Glomerular visceral epithelial cell (primary cell): ENCODE results near the gene ABCC1.
"Not testable (repeated sequence)": the region's sequence is repeated elsewhere in the genome, so short reads cannot be mapped to it uniquely, and the experiment has no call there.

Experiments used
- DNase-seq: peaks from one replicate; pipeline ENCODE4 v3.0.0-alpha.2; 2016; ENCODE audit errors: extremely low spot score

The ABCC1 gene

DNA sequence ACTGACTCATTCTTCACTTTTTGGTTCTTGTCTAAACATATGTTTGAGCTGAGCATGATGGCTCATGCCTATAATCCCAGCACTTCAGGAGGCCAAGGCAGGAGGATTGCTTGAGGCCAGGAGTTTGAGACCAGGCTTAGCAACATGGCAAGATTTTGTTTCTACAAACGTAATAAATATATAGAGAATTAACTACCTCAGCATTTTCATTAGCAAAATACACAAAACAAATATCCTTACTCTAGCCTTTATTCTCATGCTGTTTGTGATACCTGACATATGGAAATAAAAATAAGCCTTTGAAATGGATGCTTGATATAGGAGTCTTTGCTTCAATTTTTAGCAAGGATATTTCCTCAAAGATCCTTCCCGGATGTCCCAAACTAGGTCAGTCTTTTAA, 132.8 kb downstream of the ABCC1 start:
- DNase-seq: no peak

GRCh38 chr16:16083421-16084156, 134.2 kb downstream of the ABCC1 start:
- peak; percentile 33 for DNase-seq

- no peak for DNase-seq
Measured at GRCh38 chr16:16084874-16085273, 135.5 kb downstream of the ABCC1 start.

GRCh38 chr16:16086653-16087446, 137.4 kb downstream of the ABCC1 start:
- DNase-seq: no peak

- DNase-seq: no peak
Measured at GRCh38 chr16:16090238-16090637, 140.8 kb downstream of the ABCC1 start.

DNA sequence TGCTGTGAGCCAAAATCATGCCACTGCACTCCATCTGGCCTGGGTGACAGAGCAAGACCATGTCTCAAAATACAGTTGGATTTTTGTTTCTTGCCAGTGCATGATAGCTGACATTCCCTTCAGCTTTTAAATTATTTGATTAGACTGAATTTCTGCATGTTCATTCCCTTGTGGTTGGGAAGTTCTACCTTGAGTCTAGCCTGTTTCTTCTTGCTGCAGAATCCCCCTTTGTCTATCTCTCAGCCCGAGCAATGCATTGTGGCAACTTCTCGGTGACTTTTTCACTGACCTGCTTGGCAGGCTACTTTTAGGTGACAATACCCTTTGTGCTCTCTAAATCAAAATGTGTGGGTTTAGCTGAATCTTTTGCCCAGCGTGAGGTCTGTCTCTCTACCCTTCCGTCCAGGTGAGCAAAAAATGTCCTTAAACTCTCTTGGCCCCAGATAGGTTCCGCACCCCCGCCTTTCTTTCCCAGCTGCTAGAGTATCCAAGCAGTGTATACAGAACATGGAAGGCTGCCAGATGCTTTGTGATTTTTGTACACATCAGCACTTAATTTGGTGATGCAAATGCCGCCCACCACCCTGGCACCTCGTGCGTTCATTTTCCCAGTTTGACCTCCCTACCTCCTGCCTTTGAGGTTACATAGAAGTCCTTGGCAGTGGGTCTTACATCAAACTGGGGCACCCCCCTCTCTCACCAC, 143.7 kb downstream of the ABCC1 start:
- DNase-seq: no peak

DNA sequence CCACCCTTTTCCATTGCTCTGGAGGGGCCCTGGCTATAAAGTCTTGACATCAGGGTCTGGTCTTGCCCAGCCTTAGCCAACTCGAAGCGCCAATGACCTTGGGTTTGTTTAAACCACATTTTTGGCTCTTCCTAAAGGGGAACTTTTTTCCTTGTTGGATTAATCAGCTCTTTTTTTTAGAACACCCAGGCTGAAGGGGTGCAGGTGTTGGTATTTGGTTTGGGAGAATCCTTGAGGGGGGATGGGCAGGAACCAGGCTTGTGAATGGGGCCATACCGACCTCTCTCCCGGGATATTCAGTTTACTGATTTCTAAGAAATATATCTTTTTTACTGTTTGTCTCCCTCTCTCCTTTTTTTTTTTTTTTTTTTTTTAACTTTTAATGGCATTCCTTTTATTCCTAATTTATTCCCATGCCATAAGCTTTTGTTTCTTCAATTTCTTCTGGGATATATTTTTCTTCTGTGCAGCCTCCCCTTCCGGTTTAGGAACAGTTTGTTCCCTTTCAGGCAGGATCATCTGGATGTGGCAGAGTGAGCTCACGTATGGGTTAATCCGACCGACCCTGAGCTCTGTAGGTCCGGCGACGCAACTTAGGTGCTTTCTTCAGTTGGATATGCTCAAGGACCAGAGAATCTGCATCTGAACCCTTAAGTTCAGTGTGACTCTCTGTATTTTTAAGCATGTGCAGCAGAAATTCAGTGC, 144.4 kb downstream of the ABCC1 start:
- DNase-seq: no peak

DNA sequence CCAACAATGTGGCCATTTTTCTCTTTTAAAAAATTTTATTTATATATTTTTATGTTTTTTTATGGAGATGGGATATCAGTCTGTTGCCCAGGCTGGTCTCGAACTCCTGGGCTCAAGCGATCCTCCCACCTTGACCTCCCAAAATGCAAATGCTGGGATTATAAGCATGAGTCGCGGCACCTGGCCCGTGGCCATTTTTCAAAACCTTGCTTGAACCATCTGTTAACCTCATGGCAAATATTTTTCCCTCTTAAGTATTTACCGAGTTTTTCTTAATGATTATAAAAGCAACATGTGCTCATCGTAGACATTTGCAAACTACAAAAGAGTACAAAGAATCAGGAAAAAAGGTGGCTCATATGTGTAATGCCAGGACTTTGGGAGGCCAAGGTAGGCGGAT, 146.2 kb downstream of the ABCC1 start:
- DNase-seq: no peak

DNA sequence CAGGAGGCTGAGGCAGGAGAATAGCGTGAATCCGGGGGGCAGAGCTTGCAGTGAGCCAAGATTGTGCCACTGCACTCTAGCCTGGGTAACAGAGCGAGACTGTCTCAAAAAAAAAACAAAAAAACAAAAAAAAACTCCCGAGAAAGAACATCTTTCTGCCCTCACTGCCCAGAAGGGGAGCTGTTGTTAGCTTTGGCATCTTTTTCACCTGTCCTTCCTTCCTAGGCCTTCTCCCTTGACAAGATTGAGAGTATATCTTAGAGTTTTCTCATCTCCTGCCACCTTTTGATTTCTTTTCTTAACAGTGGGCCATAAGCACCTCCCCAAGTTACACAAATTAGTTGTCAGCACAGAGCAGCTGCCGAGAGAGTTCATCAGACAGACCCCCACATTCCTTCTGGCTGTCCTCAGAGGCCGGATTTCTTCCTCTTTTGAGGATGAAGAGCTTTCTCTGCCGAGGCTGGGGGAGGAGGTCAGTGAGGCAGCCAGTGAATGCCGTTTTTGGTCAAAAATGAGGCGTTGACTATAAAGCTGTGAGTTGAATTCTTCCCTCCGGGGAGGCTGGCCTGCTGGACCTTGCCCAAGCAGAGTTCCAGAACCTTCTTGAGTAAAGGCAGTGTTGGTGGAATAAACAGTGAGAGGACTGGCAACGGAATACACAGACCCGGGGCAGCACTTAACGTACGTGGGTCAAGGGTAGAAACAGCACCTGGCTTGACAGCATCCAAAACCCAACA, 146.9 kb downstream of the ABCC1 start:
- DNase-seq: no peak

DNA sequence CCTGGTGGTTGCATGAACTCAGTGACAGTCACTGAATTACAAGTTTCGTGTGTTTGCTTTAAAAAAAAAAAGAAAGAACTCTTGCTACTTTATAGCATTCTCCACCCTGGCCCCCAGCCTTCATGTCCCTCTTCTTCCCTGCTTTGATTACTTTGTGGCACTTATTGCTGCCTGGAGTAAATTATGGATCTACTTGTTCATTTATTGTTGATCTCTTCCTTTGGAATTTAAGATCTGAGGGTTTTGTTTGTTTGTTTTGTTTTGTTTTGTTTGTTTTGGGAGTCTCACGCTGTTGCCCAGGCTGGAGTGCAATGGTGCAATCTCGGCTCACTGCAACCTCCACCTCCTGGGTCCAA, 147.4 kb downstream of the ABCC1 start:
- no peak for DNase-seq

GRCh38 chr16:16099320-16099719, 149.9 kb downstream of the ABCC1 start:
- no peak for DNase-seq

DNA sequence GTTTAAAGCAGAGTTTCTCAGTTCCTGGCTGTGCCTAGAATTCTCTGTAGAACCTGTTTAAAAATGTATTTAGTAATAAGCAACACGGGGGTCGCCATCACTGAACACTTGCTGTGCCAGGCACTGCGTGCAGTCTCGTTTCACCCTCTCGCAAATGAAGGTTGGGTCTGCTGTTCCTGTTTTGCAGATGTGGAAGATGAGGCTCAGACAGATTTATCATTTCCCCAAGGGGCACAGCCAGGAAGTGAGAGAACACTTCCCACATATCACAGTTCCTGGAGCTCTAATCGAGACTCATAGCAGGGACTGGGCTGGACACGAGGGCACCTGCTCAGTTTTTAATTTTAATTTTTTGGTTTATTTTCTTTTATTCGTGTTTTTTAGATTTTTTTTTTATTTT, 151.2 kb downstream of the ABCC1 start:
- no peak for DNase-seq

DNA sequence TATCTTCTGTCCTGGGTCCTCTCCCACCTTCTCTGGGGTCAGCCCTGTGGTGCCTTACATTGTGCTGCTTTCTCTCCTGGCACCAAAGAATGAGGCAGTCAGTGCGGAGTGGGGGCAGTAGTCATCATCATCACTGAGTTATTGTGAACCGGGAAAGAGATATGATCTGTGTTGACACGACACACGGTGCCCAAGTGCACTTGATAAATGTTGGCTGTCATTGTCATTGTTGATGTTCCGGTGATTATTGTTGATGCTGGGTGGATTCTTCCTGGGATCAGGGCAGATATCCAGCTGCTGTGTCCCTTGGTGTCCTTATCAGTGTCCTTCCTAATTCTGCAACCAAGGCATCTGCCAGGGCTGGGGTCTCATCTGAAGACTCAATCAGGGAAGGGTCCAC, 152.2 kb downstream of the ABCC1 start:
- no peak for DNase-seq

- no peak for DNase-seq
Measured at GRCh38 chr16:16102738-16103137, 153.3 kb downstream of the ABCC1 start.

DNA sequence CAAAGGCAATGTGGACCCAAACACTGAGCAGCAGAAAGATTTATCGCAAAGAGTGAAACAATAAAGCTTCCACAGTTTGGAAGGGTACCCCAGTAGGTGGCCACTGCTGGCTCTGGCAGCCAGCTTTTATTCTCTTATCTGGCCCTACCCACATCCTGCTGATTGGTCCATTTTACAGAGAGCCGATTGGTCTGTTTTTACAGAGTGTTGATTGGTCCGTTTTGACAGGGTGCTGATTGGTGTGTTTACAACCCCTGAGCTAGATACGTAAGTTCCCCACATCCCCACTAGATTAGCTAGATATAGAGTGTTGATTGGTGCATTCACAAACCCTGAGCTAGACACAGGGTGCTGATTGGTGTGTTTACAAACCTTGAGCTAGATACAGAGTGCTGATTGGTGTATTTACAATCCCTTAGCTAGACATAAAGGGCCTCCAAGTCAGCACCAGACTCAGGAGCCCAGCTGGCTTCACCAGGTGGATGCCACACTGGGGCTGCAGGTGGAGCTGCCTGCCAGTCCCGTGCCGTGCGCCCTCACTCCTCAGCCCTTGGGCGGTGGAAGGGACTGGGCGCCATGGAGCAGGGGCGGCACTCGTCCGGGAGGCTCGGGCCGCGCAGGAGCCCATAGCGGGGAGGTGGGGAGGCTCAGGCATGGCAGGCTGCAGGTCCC, 154.9 kb downstream of the ABCC1 start:
- not testable (repeated sequence) for DNase-seq

DNA sequence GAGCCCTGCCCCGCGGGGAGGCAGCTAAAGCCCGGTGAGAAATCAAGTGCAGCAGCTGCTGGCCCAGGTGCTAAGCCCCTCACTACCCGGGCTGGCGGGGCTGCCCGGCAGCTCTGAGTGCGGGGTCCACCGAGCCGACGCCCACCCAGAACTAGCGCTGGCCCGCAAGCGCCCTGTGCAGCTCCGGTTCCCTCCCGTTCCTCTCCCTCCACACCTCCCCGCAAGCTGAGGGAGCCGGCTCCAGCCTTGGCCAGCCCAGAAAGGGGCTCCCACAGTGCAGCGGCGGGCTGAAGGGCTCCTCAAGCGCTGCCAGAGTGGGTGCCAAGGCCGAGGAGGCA, 155.4 kb downstream of the ABCC1 start:
- not testable (repeated sequence) for DNase-seq

- DNase-seq: no peak
Measured at GRCh38 chr16:16105646-16106045, 156.2 kb downstream of the ABCC1 start.

DNA sequence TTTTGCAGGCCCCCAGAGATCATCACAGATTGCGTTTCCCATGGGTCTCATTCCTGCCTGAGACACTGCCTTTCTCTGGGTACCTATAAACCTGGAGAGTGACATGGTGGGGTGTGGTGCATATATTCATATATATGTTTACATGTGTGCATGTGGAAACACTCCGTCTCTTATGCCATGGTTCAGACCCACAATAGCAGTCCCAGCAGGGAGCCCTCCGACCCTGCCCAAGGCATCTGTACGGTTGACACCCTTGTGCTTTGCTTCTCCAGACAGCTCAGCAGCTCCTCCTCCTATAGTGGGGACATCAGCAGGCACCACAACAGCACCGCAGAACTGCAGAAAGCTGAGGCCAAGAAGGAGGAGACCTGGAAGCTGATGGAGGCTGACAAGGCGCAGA, 157.1 kb downstream of the ABCC1 start:
- DNase-seq: no peak

DNA sequence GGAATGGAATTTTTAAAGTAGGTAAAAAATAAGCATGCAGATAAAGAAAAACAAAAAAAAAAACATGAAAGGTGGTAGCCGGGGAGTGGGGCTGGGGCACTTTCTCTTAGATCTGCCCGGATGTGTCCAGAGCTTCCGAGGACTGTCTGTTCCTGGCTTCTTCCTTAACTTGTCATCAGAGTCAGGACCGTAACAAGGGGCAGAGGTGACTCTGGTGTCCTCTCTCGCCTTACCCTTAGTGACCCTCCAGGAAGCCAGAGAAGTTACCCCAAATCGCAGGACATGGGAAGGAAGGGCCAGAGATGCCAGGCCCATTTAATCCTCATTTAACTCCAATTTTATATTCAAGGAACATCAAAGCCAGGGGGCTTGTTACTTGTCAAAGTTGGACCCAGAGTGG, 158.4 kb downstream of the ABCC1 start:
- no peak for DNase-seq

DNA sequence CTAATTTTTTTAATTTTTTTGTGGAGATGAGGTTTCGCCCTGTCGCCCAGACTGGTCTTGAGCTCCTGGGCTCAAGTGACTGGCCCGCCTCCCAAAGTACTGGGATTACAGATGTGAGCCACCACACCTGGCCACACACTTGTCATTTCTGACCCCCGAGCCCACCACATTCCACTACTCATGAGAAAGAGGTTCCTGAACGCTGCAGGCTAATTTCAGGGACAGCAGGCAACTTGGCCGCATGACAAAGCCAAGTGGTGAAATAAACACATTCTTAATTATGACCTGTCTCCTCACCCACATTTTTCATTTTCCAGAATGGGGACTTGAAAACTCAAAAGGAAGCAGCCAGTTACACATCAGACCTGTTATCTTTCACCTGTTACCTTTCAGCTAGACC, 159.3 kb downstream of the ABCC1 start:
- DNase-seq: no peak
